Activated CD8-positive, alpha-beta T cell treated with anti-CD3 and anti-CD28 coated beads for 36 hours (primary cell): ENCODE measurements around the gene GRM4. TPM values are rescaled to one million over a fixed set of nuclear protein-coding genes. Genes with fewer than 3 reads are reported as not detected.
"Not testable (repeated sequence)": the region's sequence is repeated elsewhere in the genome, so short reads cannot be mapped to it uniquely, and the experiment has no call there.

Experiments
- ATAC-seq: fragments of 200-7000 bp; cut with Tn5 transposase; one replicate; pipeline ENCODE4 v1.10.0; 2021; ENCODE audit warnings: mild to moderate bottlenecking, moderate library complexity
- CTCF ChIA-PET: fragments of 350-600 bp; sonication (Branson Sonifier 250); formaldehyde crosslinking; loops from one replicate; lab custom pipeline; 2021; ENCODE audit warnings: antibody characterized with exemption; lab: Charles Lee
- POLR2A ChIA-PET: fragments of 350-600 bp; sonication (Branson Sonifier 250); formaldehyde crosslinking; loops from one replicate; lab custom pipeline; 2021; ENCODE audit warnings: antibody characterized with exemption; lab: Charles Lee
- DNase-seq: peaks from one replicate; pipeline ENCODE4 v3.0.0-alpha.2; 2020
- H3K27ac Mint-ChIP-seq: one replicate; pipeline ENCODE4 v1.8.0; 2021; ENCODE audit warnings: mild to moderate bottlenecking, mixed read lengths
- H3K27me3 Mint-ChIP-seq: one replicate; pipeline ENCODE4 v1.8.0; 2021; ENCODE audit warnings: mixed read lengths
- H3K36me3 Mint-ChIP-seq: one replicate; pipeline ENCODE4 v1.8.0; 2021; ENCODE audit warnings: low read depth, mixed read lengths
- H3K4me1 Mint-ChIP-seq: one replicate; pipeline ENCODE4 v1.8.0; 2021; ENCODE audit warnings: low read depth, mixed read lengths
- H3K4me3 Mint-ChIP-seq: one replicate; pipeline ENCODE4 v1.8.0; 2021; ENCODE audit warnings: mild to moderate bottlenecking, moderate library complexity, mixed read lengths
- H3K9me3 Mint-ChIP-seq: one replicate; pipeline ENCODE4 v1.8.0; 2021; ENCODE audit warnings: mixed read lengths
- CTCF ChIP-seq: fragments of 200-600 bp; IDR thresholded peaks from one replicate; pipeline ENCODE4 v1.8.0; 2022; ENCODE audit warnings: antibody characterized with exemption, mild to moderate bottlenecking
- intact Hi-C: fragments of 100-400 bp; cut with micrococcal nuclease; formaldehyde crosslinking; loops from one replicate; pipeline ENCODE4 v1.10.0; 2022
- total RNA-seq, 2 experiments: library from RNA; stranded (reverse); gene quantifications; one replicate each; pipeline ENCODE4 v1.2.3, GENCODE V29; 2021

The GRM4 gene
- total RNA-seq, 2 experiments from 2014 or later, result 0.11 to 0.14 TPM

- Mint-ChIP-seq H3K4me3 (no peak overlapping the region), H3K36me3 (no peaks in the 10 kb centered on the region), H3K9me3 (no peaks in the 10 kb centered on the region), H3K4me1 (no peaks in the 10 kb centered on the region), H3K27ac (no peak overlapping the region), H3K27me3 (no peaks in the 10 kb centered on the region)
- ATAC-seq (no peak), DNase-seq (no peak)
- ChIA-PET POLR2A (no interaction called here), CTCF (interaction anchor here (1.0 to 4.6 kb wide), 3 partner anchors 10 to 273 kb away, joined by 3 to 17 read pairs (median 5); no protein-coding TSS in a partner anchor)
- intact Hi-C loops, result no loop called here
- TF ChIP-seq CTCF, result no peak
Observed at GRCh38 chr6:34017106-34017805, 128.6 kb downstream of the GRM4 start.

GRCh38 chr6:34016573-34016972, 129.3 kb downstream of the GRM4 start:
- H3K4me1 Mint-ChIP-seq, POLR2A ChIA-PET, ATAC-seq, H3K27me3 Mint-ChIP-seq, H3K4me3 Mint-ChIP-seq, H3K9me3 Mint-ChIP-seq, H3K27ac Mint-ChIP-seq, intact Hi-C loops, H3K36me3 Mint-ChIP-seq, DNase-seq: not testable (repeated sequence)
- CTCF ChIA-PET, result interaction anchor here (1.5 to 4.6 kb wide), 2 partner anchors 10 to 245 kb away, joined by 5 to 17 read pairs; no protein-coding TSS in a partner anchor

- intact Hi-C loops, result no loop called here
- POLR2A ChIA-PET, result no interaction called here
- Mint-ChIP-seq H3K36me3 (no peaks in the 10 kb centered on the region), H3K27ac (no peak overlapping the region), H3K4me3 (no peak overlapping the region), H3K9me3 (no peaks in the 10 kb centered on the region), H3K27me3 (no peaks in the 10 kb centered on the region), H3K4me1 (no peaks in the 10 kb centered on the region)
- DNase-seq, result no peak
- no peak for TF ChIP-seq CTCF
- CTCF ChIA-PET, result interaction anchor here (1.5 to 4.6 kb wide), 2 partner anchors 11 to 244 kb away, joined by 5 to 17 read pairs; no protein-coding TSS in a partner anchor
- ATAC-seq, result no peak
Observed at GRCh38 chr6:34015586-34015985, 130.3 kb downstream of the GRM4 start.

GRCh38 chr6:34011264-34011663, 134.6 kb downstream of the GRM4 start:
- H3K9me3 Mint-ChIP-seq, result no peaks in the 10 kb centered on the region
- ATAC-seq (no peak), DNase-seq (no peak)
- no peak overlapping the region for H3K27ac Mint-ChIP-seq
- H3K36me3 Mint-ChIP-seq, result no peaks in the 10 kb centered on the region
- H3K27me3 Mint-ChIP-seq, result peaks cover 2% of the 10 kb centered on the region
- no peak for TF ChIP-seq CTCF
- intact Hi-C loops, result no loop called here
- H3K4me1 Mint-ChIP-seq, result no peaks in the 10 kb centered on the region
- POLR2A ChIA-PET, result no interaction called here
- H3K4me3 Mint-ChIP-seq, result no peak overlapping the region
- CTCF ChIA-PET, result interaction anchor here (1.0 kb wide), 2 partner anchors 44 to 73 kb away, joined by 3 read pairs; no protein-coding TSS in a partner anchor

GRCh38 chr6:34005901-34006531, 139.9 kb downstream of the GRM4 start:
- ChIA-PET CTCF (no interaction called here), POLR2A (no interaction called here)
- H3K9me3 Mint-ChIP-seq, result no peaks in the 10 kb centered on the region
- DNase-seq (no peak), ATAC-seq (no peak)
- no peaks in the 10 kb centered on the region for H3K4me1 Mint-ChIP-seq
- H3K27me3 Mint-ChIP-seq, result peaks cover 2% of the 10 kb centered on the region
- no peak overlapping the region for H3K4me3 Mint-ChIP-seq
- no peak overlapping the region for H3K27ac Mint-ChIP-seq
- no peaks in the 10 kb centered on the region for H3K36me3 Mint-ChIP-seq
- no peak for TF ChIP-seq CTCF
- intact Hi-C loops, result no loop called here
